ENCODE results near the gene PLEKHJ1. TPM values are rescaled to one million over a fixed set of nuclear protein-coding genes. Genes with fewer than 3 reads are reported as not detected.

Gene PLEKHJ1
- total RNA-seq, 1 donor from 2014 or later = 104 TPM

GRCh38 chr19:2233601-2234280, 2.4 kb downstream of the PLEKHJ1 start:
- DNase-seq (ENCODE audit: low read depth) = no peak
- TF ChIP-seq, protein P1, sequence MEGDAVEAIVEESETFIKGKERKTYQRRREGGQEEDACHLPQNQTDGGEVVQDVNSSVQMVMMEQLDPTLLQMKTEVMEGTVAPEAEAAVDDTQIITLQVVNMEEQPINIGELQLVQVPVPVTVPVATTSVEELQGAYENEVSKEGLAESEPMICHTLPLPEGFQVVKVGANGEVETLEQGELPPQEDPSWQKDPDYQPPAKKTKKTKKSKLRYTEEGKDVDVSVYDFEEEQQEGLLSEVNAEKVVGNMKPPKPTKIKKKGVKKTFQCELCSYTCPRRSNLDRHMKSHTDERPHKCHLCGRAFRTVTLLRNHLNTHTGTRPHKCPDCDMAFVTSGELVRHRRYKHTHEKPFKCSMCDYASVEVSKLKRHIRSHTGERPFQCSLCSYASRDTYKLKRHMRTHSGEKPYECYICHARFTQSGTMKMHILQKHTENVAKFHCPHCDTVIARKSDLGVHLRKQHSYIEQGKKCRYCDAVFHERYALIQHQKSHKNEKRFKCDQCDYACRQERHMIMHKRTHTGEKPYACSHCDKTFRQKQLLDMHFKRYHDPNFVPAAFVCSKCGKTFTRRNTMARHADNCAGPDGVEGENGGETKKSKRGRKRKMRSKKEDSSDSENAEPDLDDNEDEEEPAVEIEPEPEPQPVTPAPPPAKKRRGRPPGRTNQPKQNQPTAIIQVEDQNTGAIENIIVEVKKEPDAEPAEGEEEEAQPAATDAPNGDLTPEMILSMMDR (IDR thresholded peaks at IDR 0.05; ENCODE audit: insufficient read depth, low read length, poor library complexity, severe bottlenecking) = no peak
- no peak overlapping the region for H3K4me3 ChIP-seq (ENCODE audit: low read depth, low read length)
- H3K36me3 ChIP-seq (ENCODE audit: control insufficient read depth, insufficient read depth, low read length) = peaks cover 1% of the 10 kb centered on the region
- no peaks in the 10 kb centered on the region for H3K27me3 ChIP-seq (ENCODE audit: control insufficient read depth, insufficient read depth, low read length)

DNA sequence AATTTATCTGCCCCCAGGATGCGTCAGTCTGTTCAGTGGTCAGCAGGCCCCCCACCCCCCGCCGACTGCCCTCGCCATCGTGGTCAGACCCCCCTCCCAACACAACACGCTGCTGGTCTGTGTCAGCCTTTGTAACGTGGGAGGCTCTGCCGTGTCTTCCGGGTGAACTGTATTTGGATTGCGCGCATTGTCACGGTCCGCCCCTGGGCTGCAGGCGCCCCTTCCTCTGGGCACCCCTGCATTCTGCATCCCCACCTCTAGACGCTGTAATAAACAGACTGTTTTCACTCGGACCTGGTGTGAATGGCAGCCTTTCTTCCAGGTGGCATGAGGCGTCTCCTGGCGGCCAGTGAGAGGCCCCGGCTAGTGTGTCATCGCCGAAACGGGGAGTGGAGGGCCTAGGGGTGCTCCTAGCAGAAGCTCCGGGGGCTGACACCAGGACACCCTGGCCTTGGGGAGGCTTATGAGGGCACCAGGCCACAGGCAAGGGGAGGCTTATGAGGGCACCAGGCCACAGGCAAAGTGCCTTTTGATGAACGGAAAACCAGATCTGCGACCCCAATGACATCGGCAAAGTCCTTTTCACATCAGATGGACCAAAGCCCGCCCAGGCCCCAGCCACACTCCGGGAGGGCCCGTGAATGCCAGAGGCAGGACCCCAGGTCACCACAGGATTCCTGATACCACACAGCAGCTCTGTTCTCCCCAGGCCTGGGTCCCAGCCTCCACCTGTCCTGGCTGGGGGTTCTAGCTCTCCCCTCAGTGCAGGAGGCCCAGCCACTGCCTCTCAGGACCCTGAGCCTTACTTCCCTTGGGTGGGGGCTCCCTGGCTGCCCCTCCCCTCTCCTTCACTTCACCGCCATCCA, 3.6 kb downstream of the PLEKHJ1 start:
- TF ChIP-seq, protein P1 (IDR thresholded peaks at IDR 0.05; ENCODE audit: insufficient read depth, low read length, poor library complexity, severe bottlenecking) = no peak
- Histone ChIP-seq H3K36me3 (ENCODE audit: control insufficient read depth, insufficient read depth, low read length) (peaks cover 1% of the 10 kb centered on the region), H3K27me3 (ENCODE audit: control insufficient read depth, insufficient read depth, low read length) (no peaks in the 10 kb centered on the region), H3K4me3 (ENCODE audit: low read depth, low read length) (no peak overlapping the region)
- DNase-seq (ENCODE audit: low read depth) = no peak

GRCh38 chr19:2231621-2232221, 4.4 kb downstream of the PLEKHJ1 start:
- TF ChIP-seq, protein P1 (IDR thresholded peaks at IDR 0.05; ENCODE audit: insufficient read depth, low read length, poor library complexity, severe bottlenecking) = no peak
- DNase-seq (ENCODE audit: low read depth) = no peak
- no peak overlapping the region for H3K4me3 ChIP-seq (ENCODE audit: low read depth, low read length)
- peaks cover 1% of the 10 kb centered on the region for H3K36me3 ChIP-seq (ENCODE audit: control insufficient read depth, insufficient read depth, low read length)
- no peaks in the 10 kb centered on the region for H3K27me3 ChIP-seq (ENCODE audit: control insufficient read depth, insufficient read depth, low read length)

GRCh38 chr19:2230807-2231533, 5.2 kb downstream of the PLEKHJ1 start:
- Histone ChIP-seq H3K36me3 (ENCODE audit: control insufficient read depth, insufficient read depth, low read length) (peaks cover 1% of the 10 kb centered on the region), H3K27me3 (ENCODE audit: control insufficient read depth, insufficient read depth, low read length) (no peaks in the 10 kb centered on the region)
- TF ChIP-seq, protein P1 (IDR thresholded peaks at IDR 0.05; ENCODE audit: insufficient read depth, low read length, poor library complexity, severe bottlenecking) = no peak

GRCh38 chr19:2230033-2230531, 6.0 kb downstream of the PLEKHJ1 start:
- TF ChIP-seq, protein P1 (IDR thresholded peaks at IDR 0.05; ENCODE audit: insufficient read depth, low read length, poor library complexity, severe bottlenecking) = no peak
- Histone ChIP-seq H3K27me3 (ENCODE audit: control insufficient read depth, insufficient read depth, low read length) (no peaks in the 10 kb centered on the region), H3K4me3 (ENCODE audit: low read depth, low read length) (no peak overlapping the region), H3K36me3 (ENCODE audit: control insufficient read depth, insufficient read depth, low read length) (peaks cover 1% of the 10 kb centered on the region)
- no peak for DNase-seq (ENCODE audit: low read depth)

More at GRCh38 chr19:2230807-2231533, 5.2 kb downstream of the PLEKHJ1 start:
- DNase-seq (ENCODE audit: low read depth) = no peak
- H3K4me3 ChIP-seq (ENCODE audit: low read depth, low read length) = no peak overlapping the region

Measured in kidney epithelial cell (primary cell).